HPDE6-E6E7 (cell line): ENCODE data around the gene IL26.

ENCODE experiments used
- DNase-seq: peaks from one replicate; pipeline ENCODE4 v3.0.0; 2011; ENCODE audit warnings: missing footprints; ENCODE audit errors: extremely low spot score

IL26 gene

GRCh38 chr12:68156636-68157035 lies 69.0 kb downstream of the IL26 start:
- DNase-seq, result no peak

GRCh38 chr12:68154779-68155178 lies 70.8 kb downstream of the IL26 start:
- DNase-seq, result no peak
